Fibroblast of lung (primary cell): ENCODE results near the gene EPHA5. TPM values are rescaled to one million over a fixed set of nuclear protein-coding genes. Genes with fewer than 3 reads are reported as not detected.

ENCODE experiments used
- DNase-seq, 2 donors: peaks; one replicate each; pipeline versions ENCODE4 v3.0.0 to v3.0.0-alpha.2; 2010; ENCODE audit warnings: low read depth in 2 of 2
- H2AFZ ChIP-seq: 2 replicates; pipeline ENCODE4 v1.5.1; 2012; ENCODE audit warnings: low read length, control low read depth, inconsistent platforms
- H3K27ac ChIP-seq: 2 replicates; pipeline ENCODE4 v1.5.1; 2011; ENCODE audit warnings: low read length, control low read depth; ENCODE audit not compliant: insufficient read depth
- H3K27me3 ChIP-seq: 2 replicates; pipeline ENCODE4 v1.5.1; 2011; ENCODE audit warnings: mild to moderate bottlenecking, low read length; ENCODE audit not compliant: control insufficient read depth, insufficient read depth
- H3K36me3 ChIP-seq: 2 replicates; pipeline ENCODE4 v1.5.1; 2011; ENCODE audit warnings: low read length; ENCODE audit not compliant: control insufficient read depth, insufficient read depth
- H3K4me1 ChIP-seq: 2 replicates; pipeline ENCODE4 v1.5.1; 2011; ENCODE audit warnings: low read length; ENCODE audit not compliant: control insufficient read depth, insufficient read depth; ENCODE audit errors: extremely low read depth
- H3K4me2 ChIP-seq: 2 replicates; pipeline ENCODE4 v1.5.1; 2011; ENCODE audit warnings: low read length, control low read depth; ENCODE audit not compliant: insufficient read depth; ENCODE audit errors: extremely low read depth
- H3K4me3 ChIP-seq, 4 experiments: fragments of 200-600 bp in 1 of 4; sonication (generic) in 1 of 4; replicated peaks in 1 of 4; 2 replicates each; pipeline ENCODE4 v1.5.1; 2011 to 2016; ENCODE audit warnings: low read length in 4 of 4, low read depth in 3 of 4, mild to moderate bottlenecking in 3 of 4, control low read depth in 2 of 4, inconsistent platforms in 1 of 4, mixed read lengths in 1 of 4; ENCODE audit not compliant: insufficient read depth in 1 of 4; ENCODE audit errors: control extremely low read depth in 1 of 4
- H3K79me2 ChIP-seq: 2 replicates; pipeline ENCODE4 v1.5.1; 2012; ENCODE audit warnings: mild to moderate bottlenecking, low read length, inconsistent platforms; ENCODE audit not compliant: control insufficient read depth, insufficient read depth
- H3K9ac ChIP-seq: 2 replicates; pipeline ENCODE4 v1.5.1; 2011; ENCODE audit warnings: mild to moderate bottlenecking, low read length, control low read depth; ENCODE audit not compliant: insufficient read depth
- H3K9me3 ChIP-seq: 2 replicates; pipeline ENCODE4 v1.5.1; 2012; ENCODE audit warnings: low read depth, low read length; ENCODE audit not compliant: control insufficient read depth, insufficient read depth
- H4K20me1 ChIP-seq: 2 replicates; pipeline ENCODE4 v1.5.1; 2011; ENCODE audit warnings: low read length; ENCODE audit not compliant: control insufficient read depth, insufficient read depth; ENCODE audit errors: extremely low read depth
- CTCF ChIP-seq, 2 donors: IDR thresholded peaks in 1 of 2; conservative IDR thresholded peaks in 1 of 2; 1 replicate in 1 of 2; 2 replicates in 1 of 2; pipeline ENCODE4 v1.5.1; 2011 to 2012; ENCODE audit warnings: low read length in 2 of 2, control low read depth in 1 of 2, inconsistent platforms in 1 of 2, low read depth in 1 of 2, mild to moderate bottlenecking in 1 of 2
- EZH2 ChIP-seq: IDR thresholded peaks from 2 replicates; pipeline ENCODE4 v1.5.1; 2012; ENCODE audit warnings: low read length, control low read depth, mild to moderate bottlenecking; ENCODE audit errors: missing control alignments
- polyA plus RNA-seq, 2 donors: library from polyadenylated mRNA; depleted of rRNA in 1 of 2; stranded (reverse) in 1 of 2; unstranded in 1 of 2; fragments of >200 nt; gene quantifications; 2 replicates each; pipeline ENCODE4 v1.2.1, GENCODE V29; 2011 to 2012; ENCODE audit warnings: missing spikeins in 1 of 2
- total RNA-seq: library from RNA; depleted of rRNA; stranded (reverse); fragments of >200 nt; gene quantifications from 2 replicates; pipeline ENCODE4 v1.2.1, GENCODE V29; 2014

Gene EPHA5
- total and polyA plus RNA-seq, 2 donors (not counting 1 experiment from before 2014, with no cell fraction given), result under 0.01 to 0.16 TPM

GRCh38 chr4:65669111-65670019, 924 bp downstream of the EPHA5 start:
- no peak overlapping the region for H2AFZ ChIP-seq
- peak overlapping the region; percentile 15 to 55 (median 22) for H3K4me3 ChIP-seq
- H3K4me1 ChIP-seq, result no peaks in the 10 kb centered on the region
- H3K27me3 ChIP-seq, result peaks cover 13% of the 10 kb centered on the region
- H3K9me3 ChIP-seq, result no peaks in the 10 kb centered on the region
- DNase-seq, result peak; percentile 1 to 59
- no peak overlapping the region for H3K9ac ChIP-seq
- no peaks in the 10 kb centered on the region for H3K79me2 ChIP-seq
- no peak for TF ChIP-seq EZH2
- TF ChIP-seq CTCF (conservative IDR thresholded peaks at IDR 0.05 in 1 of 2, IDR thresholded peaks at IDR 0.05 in 1 of 2; ENCODE audit: low read depth in 1 of 2, low read length in 2 of 2), result no peak
- no peak overlapping the region for H3K27ac ChIP-seq
- H4K20me1 ChIP-seq, result no peaks in the 10 kb centered on the region
- H3K36me3 ChIP-seq, result no peaks in the 10 kb centered on the region
- peak overlapping the region; percentile 32 for H3K4me2 ChIP-seq

GRCh38 chr4:65668201-65669089, 1.8 kb downstream of the EPHA5 start:
- H4K20me1 ChIP-seq, result no peaks in the 10 kb centered on the region
- H3K4me1 ChIP-seq, result no peaks in the 10 kb centered on the region
- H3K9me3 ChIP-seq, result no peaks in the 10 kb centered on the region
- peak in 1 of 2 donors; percentile 71 for DNase-seq
- no peak overlapping the region for H2AFZ ChIP-seq
- H3K9ac ChIP-seq, result no peak overlapping the region
- H3K79me2 ChIP-seq, result no peaks in the 10 kb centered on the region
- TF ChIP-seq CTCF (conservative IDR thresholded peaks at IDR 0.05 in 1 of 2, IDR thresholded peaks at IDR 0.05 in 1 of 2; ENCODE audit: low read depth in 1 of 2, low read length in 2 of 2) (no peak), EZH2 (no peak)
- peaks cover 13% of the 10 kb centered on the region for H3K27me3 ChIP-seq
- H3K4me3 ChIP-seq, result peak overlapping the region in 3 of 4 experiments; percentile 5 to 55 (median 43)
- H3K4me2 ChIP-seq, result peak overlapping the region; percentile 49
- no peak overlapping the region for H3K27ac ChIP-seq
- no peaks in the 10 kb centered on the region for H3K36me3 ChIP-seq

GRCh38 chr4:65667506-65668041, 2.7 kb downstream of the EPHA5 start:
- H3K79me2 ChIP-seq, result no peaks in the 10 kb centered on the region
- H3K9me3 ChIP-seq, result no peaks in the 10 kb centered on the region
- TF ChIP-seq CTCF (conservative IDR thresholded peaks at IDR 0.05 in 1 of 2, IDR thresholded peaks at IDR 0.05 in 1 of 2; ENCODE audit: low read depth in 1 of 2, low read length in 2 of 2), result no peak
- no peak for TF ChIP-seq EZH2
- H3K4me2 ChIP-seq, result no peak overlapping the region
- H3K4me1 ChIP-seq, result no peaks in the 10 kb centered on the region
- no peak overlapping the region for H3K27ac ChIP-seq
- H3K36me3 ChIP-seq, result no peaks in the 10 kb centered on the region
- H2AFZ ChIP-seq, result no peak overlapping the region
- H3K4me3 ChIP-seq, result peak overlapping the region in 1 of 4 experiments; percentile 55
- no peak overlapping the region for H3K9ac ChIP-seq
- no peak for DNase-seq
- peaks cover 13% of the 10 kb centered on the region for H3K27me3 ChIP-seq
- H4K20me1 ChIP-seq, result no peaks in the 10 kb centered on the region
